ENCODE data around the gene U2SURP. TPM values are rescaled to one million over a fixed set of nuclear protein-coding genes. Genes with fewer than 3 reads are reported as not detected.

The U2SURP gene
- 100 to 1,000 TPM; 146 to 148 TPM for total RNA-seq
- 121 TPM for polyA plus RNA-seq

GRCh38 chr3:143001369-143002082 lies at the start of gene U2SURP:
U2SURP (plus strand) TSS chr3:143001570; CDS start chr3:143001629, 59 bp downstream.
- Mint-ChIP-seq H3K4me3 (peak within 1 kb of the TSS; percentile 93 to 100 (median 99)), H3K9me3 (no peaks in the 10 kb centered on the region), H3K36me3 (peaks cover 0 to 18% (median 0%) of the 10 kb centered on the region in 3 donors), H3K27me3 (peaks cover 2 to 10% of the 10 kb centered on the region in 2 donors), H3K27ac (peak within 1 kb of the TSS; percentile 92 to 100 (median 100)), H3K4me1 (peaks cover 44 to 55% (median 52%) of the 10 kb centered on the region in 3 donors)
- POLR2A ChIA-PET, result interaction anchor here (0.6 to 2.4 kb wide), 7 partner anchors 11 to 971 kb away, joined by 3 to 24 read pairs (median 6); partner anchors contain the start of genes ATR, DIPK2A and TRPC1
- no peaks in the 10 kb centered on the region for H3K27me3 ChIP-seq (ENCODE audit: insufficient read depth, low read length, poor library complexity, severe bottlenecking)
- H3K4me1 ChIP-seq (ENCODE audit: insufficient read depth, low read length), result peaks cover 39% of the 10 kb centered on the region
- no peaks in the 10 kb centered on the region for H3K9me3 ChIP-seq (ENCODE audit: low read length)
- H3K4me3 ChIP-seq (ENCODE audit: low read length), result peak within 1 kb of the TSS; percentile 99
- H3K36me3 ChIP-seq (ENCODE audit: insufficient read depth, low read length), result no peaks in the 10 kb centered on the region
- peak; percentile 87 to 95 (median 89) for DNase-seq
- CTCF ChIA-PET, result interaction anchor here (0.7 to 2.3 kb wide), 9 partner anchors 9 to 1263 kb away, joined by 3 to 11 read pairs (median 4); partner anchors contain the start of genes ATR, RNF7 and TRPC1
- peak within 1 kb of the TSS; percentile 95 for H3K27ac ChIP-seq (ENCODE audit: low read depth, low read length)

GRCh38 chr3:142951794-142952193 lies 49.6 kb upstream of the U2SURP start:
- no peak overlapping the region for H3K4me3 ChIP-seq (ENCODE audit: low read length)
- no peaks in the 10 kb centered on the region for H3K36me3 ChIP-seq (ENCODE audit: insufficient read depth, low read length)
- ChIA-PET POLR2A (no interaction called here), CTCF (no interaction called here)
- DNase-seq, result no peak
- Mint-ChIP-seq H3K27me3 (peaks cover 17 to 68% of the 10 kb centered on the region in 2 donors), H3K4me3 (no peak overlapping the region), H3K4me1 (peaks cover 3 to 7% (median 5%) of the 10 kb centered on the region in 3 donors), H3K9me3 (no peaks in the 10 kb centered on the region), H3K27ac (no peak overlapping the region), H3K36me3 (no peaks in the 10 kb centered on the region)
- no peaks in the 10 kb centered on the region for H3K9me3 ChIP-seq (ENCODE audit: low read length)
- no peak overlapping the region for H3K27ac ChIP-seq (ENCODE audit: low read depth, low read length)
- peaks cover 4% of the 10 kb centered on the region for H3K27me3 ChIP-seq (ENCODE audit: insufficient read depth, low read length, poor library complexity, severe bottlenecking)
- H3K4me1 ChIP-seq (ENCODE audit: insufficient read depth, low read length), result no peaks in the 10 kb centered on the region

DNA sequence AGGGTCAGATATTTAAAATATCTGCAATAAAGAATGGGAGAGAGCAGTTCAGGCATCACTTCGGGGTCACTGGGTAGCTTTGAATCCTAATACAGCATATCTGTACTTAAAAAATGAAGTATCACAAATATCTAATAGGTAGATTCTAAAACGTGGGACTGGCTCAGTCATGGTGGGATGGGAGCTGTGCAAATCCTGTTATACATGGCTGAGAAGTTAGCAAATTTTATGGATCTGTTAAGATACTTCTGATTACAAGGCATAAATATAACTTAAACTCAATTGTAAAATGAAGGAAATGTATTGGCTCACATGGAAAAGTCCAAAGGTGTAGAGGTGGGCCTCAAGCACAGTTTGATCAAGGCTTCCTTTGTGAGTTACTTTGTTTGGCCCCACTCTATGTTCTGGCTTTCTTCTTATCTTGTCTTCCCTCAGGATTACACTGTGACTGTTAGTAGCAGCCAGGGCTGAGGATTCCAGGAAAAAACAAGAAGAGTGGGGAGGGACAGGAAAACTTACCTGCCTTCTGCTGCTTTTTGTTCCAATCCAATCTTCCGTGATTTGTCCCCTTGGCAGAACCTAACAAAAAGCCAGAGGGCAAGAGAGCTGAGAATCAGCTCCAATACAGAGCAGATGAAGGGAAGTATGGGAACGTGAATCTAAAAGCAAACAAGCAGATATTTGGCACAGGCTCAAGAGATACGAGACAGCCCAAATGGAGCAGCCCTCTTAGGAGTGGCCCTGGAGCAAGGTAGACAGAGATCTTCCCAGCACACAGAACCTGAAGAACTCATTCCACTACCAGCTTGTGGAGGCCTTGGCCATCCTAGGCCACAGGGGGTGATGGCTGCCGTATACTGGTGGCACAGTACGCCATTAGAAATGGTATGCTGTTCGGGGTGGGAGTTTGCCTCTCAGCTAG lies 48.8 kb upstream of the U2SURP start:
- no peak overlapping the region for H3K27ac ChIP-seq (ENCODE audit: low read depth, low read length)
- no peaks in the 10 kb centered on the region for H3K36me3 Mint-ChIP-seq
- ChIA-PET POLR2A (no interaction called here), CTCF (no interaction called here)
- H3K9me3 Mint-ChIP-seq, result no peaks in the 10 kb centered on the region
- peak overlapping the region in 1 of 8 donors; percentile 12 for H3K27ac Mint-ChIP-seq
- H3K27me3 ChIP-seq (ENCODE audit: insufficient read depth, low read length, poor library complexity, severe bottlenecking), result peaks cover 4% of the 10 kb centered on the region
- H3K36me3 ChIP-seq (ENCODE audit: insufficient read depth, low read length), result no peaks in the 10 kb centered on the region
- no peak for DNase-seq
- H3K27me3 Mint-ChIP-seq, result peaks cover 12 to 68% of the 10 kb centered on the region in 2 donors
- H3K4me3 Mint-ChIP-seq, result no peak overlapping the region
- H3K4me3 ChIP-seq (ENCODE audit: low read length), result no peak overlapping the region
- no peaks in the 10 kb centered on the region for H3K9me3 ChIP-seq (ENCODE audit: low read length)
- H3K4me1 ChIP-seq (ENCODE audit: insufficient read depth, low read length), result no peaks in the 10 kb centered on the region
- peaks cover 0 to 3% (median 0%) of the 10 kb centered on the region in 3 donors for H3K4me1 Mint-ChIP-seq

GRCh38 chr3:142953443-142953842 lies 47.9 kb upstream of the U2SURP start:
- peaks cover 12 to 69% of the 10 kb centered on the region in 2 donors for H3K27me3 Mint-ChIP-seq
- ChIA-PET POLR2A (no interaction called here), CTCF (no interaction called here)
- Histone ChIP-seq H3K4me3 (ENCODE audit: low read length) (no peak overlapping the region), H3K36me3 (ENCODE audit: insufficient read depth, low read length) (no peaks in the 10 kb centered on the region), H3K9me3 (ENCODE audit: low read length) (no peaks in the 10 kb centered on the region), H3K27me3 (ENCODE audit: insufficient read depth, low read length, poor library complexity, severe bottlenecking) (peaks cover 4% of the 10 kb centered on the region), H3K4me1 (ENCODE audit: insufficient read depth, low read length) (no peaks in the 10 kb centered on the region), H3K27ac (ENCODE audit: low read depth, low read length) (no peak overlapping the region)
- no peak for DNase-seq
- no peak overlapping the region for H3K27ac Mint-ChIP-seq
- no peaks in the 10 kb centered on the region for H3K36me3 Mint-ChIP-seq
- H3K4me1 Mint-ChIP-seq, result peaks cover 0 to 3% (median 0%) of the 10 kb centered on the region in 3 donors
- no peaks in the 10 kb centered on the region for H3K9me3 Mint-ChIP-seq
- H3K4me3 Mint-ChIP-seq, result no peak overlapping the region

- Mint-ChIP-seq H3K9me3 (no peaks in the 10 kb centered on the region), H3K4me1 (peaks cover 8 to 13% (median 10%) of the 10 kb centered on the region in 3 donors), H3K27me3 (peaks cover 24 to 77% of the 10 kb centered on the region in 2 donors), H3K36me3 (no peaks in the 10 kb centered on the region), H3K27ac (no peak overlapping the region), H3K4me3 (no peak overlapping the region)
- H3K36me3 ChIP-seq (ENCODE audit: insufficient read depth, low read length), result no peaks in the 10 kb centered on the region
- DNase-seq, result no peak
- H3K27ac ChIP-seq (ENCODE audit: low read depth, low read length), result no peak overlapping the region
- no peaks in the 10 kb centered on the region for H3K9me3 ChIP-seq (ENCODE audit: low read length)
- POLR2A ChIA-PET, result no interaction called here
- H3K27me3 ChIP-seq (ENCODE audit: insufficient read depth, low read length, poor library complexity, severe bottlenecking), result peaks cover 5% of the 10 kb centered on the region
- H3K4me3 ChIP-seq (ENCODE audit: low read length), result no peak overlapping the region
- CTCF ChIA-PET, result no interaction called here
- no peaks in the 10 kb centered on the region for H3K4me1 ChIP-seq (ENCODE audit: insufficient read depth, low read length)
Measured at GRCh38 chr3:142958707-142959106, 42.7 kb upstream of the U2SURP start.

GRCh38 chr3:142960322-142960850 lies 41.0 kb upstream of the U2SURP start:
- no peak overlapping the region for H3K4me3 Mint-ChIP-seq
- Histone ChIP-seq H3K27me3 (ENCODE audit: insufficient read depth, low read length, poor library complexity, severe bottlenecking) (peaks cover 10% of the 10 kb centered on the region), H3K9me3 (ENCODE audit: low read length) (no peaks in the 10 kb centered on the region), H3K4me3 (ENCODE audit: low read length) (no peak overlapping the region), H3K4me1 (ENCODE audit: insufficient read depth, low read length) (no peaks in the 10 kb centered on the region), H3K36me3 (ENCODE audit: insufficient read depth, low read length) (no peaks in the 10 kb centered on the region), H3K27ac (ENCODE audit: low read depth, low read length) (no peak overlapping the region)
- POLR2A ChIA-PET, result no interaction called here
- peaks cover 31 to 81% of the 10 kb centered on the region in 2 donors for H3K27me3 Mint-ChIP-seq
- no peaks in the 10 kb centered on the region for H3K9me3 Mint-ChIP-seq
- CTCF ChIA-PET, result no interaction called here
- no peaks in the 10 kb centered on the region for H3K36me3 Mint-ChIP-seq
- H3K4me1 Mint-ChIP-seq, result peaks cover 12 to 20% (median 17%) of the 10 kb centered on the region in 3 donors
- no peak for DNase-seq
- no peak overlapping the region for H3K27ac Mint-ChIP-seq

DNA sequence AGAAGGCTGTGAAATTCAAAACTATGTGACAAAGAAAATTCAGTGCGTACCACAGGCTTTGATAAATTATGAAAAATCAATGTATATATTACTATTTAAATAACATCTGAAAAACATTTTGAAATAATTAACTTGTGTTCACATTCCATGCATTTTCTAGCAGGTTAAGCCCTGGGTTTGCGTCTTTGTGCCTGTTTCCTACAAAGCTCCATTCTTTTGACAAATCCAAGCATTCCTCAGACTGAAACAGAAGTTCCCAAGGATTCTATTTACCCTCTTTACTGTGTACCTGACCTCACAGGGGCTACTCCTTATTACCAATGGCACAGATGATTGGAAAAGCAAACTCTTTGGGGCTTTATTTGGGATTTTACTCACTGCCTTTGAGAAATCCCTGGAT lies 39.8 kb upstream of the U2SURP start:
- H3K4me1 Mint-ChIP-seq, result peaks cover 12 to 20% (median 17%) of the 10 kb centered on the region in 3 donors
- peak overlapping the region in 1 of 8 donors; percentile 24 for H3K27ac Mint-ChIP-seq
- DNase-seq, result no peak
- Histone ChIP-seq H3K27me3 (ENCODE audit: insufficient read depth, low read length, poor library complexity, severe bottlenecking) (peaks cover 10% of the 10 kb centered on the region), H3K36me3 (ENCODE audit: insufficient read depth, low read length) (no peaks in the 10 kb centered on the region), H3K9me3 (ENCODE audit: low read length) (no peaks in the 10 kb centered on the region), H3K4me1 (ENCODE audit: insufficient read depth, low read length) (no peaks in the 10 kb centered on the region), H3K27ac (ENCODE audit: low read depth, low read length) (no peak overlapping the region), H3K4me3 (ENCODE audit: low read length) (no peak overlapping the region)
- ChIA-PET POLR2A (no interaction called here), CTCF (no interaction called here)
- no peaks in the 10 kb centered on the region for H3K9me3 Mint-ChIP-seq
- H3K27me3 Mint-ChIP-seq, result peaks cover 37 to 85% of the 10 kb centered on the region in 2 donors
- H3K4me3 Mint-ChIP-seq, result peak overlapping the region in 5 of 7 donors; percentile 17 to 81 (median 62)
- H3K36me3 Mint-ChIP-seq, result no peaks in the 10 kb centered on the region

DNA sequence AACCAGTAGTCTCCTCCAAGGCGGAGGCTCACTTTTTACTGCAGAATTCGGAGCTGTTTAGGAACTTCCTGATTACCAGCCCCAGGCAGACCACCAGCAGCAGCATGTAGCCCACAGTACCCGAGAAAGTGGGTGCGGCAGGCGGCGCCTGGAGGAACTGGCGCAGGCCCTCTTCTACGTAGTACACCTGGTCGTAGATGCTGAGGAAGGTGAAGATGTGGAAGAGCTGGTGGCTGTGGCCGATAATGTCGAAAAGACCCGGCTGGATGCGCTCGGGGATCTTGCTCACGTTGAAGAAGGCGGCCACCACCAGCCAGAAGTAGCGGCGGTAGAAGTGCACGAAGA lies 39.2 kb upstream of the U2SURP start:
- Histone ChIP-seq H3K9me3 (ENCODE audit: low read length) (no peaks in the 10 kb centered on the region), H3K27ac (ENCODE audit: low read depth, low read length) (no peak overlapping the region), H3K36me3 (ENCODE audit: insufficient read depth, low read length) (no peaks in the 10 kb centered on the region), H3K4me3 (ENCODE audit: low read length) (no peak overlapping the region), H3K4me1 (ENCODE audit: insufficient read depth, low read length) (no peaks in the 10 kb centered on the region), H3K27me3 (ENCODE audit: insufficient read depth, low read length, poor library complexity, severe bottlenecking) (peaks cover 10% of the 10 kb centered on the region)
- no peak for DNase-seq
- peaks cover 40 to 85% of the 10 kb centered on the region in 2 donors for H3K27me3 Mint-ChIP-seq
- H3K4me1 Mint-ChIP-seq, result peaks cover 12 to 20% (median 17%) of the 10 kb centered on the region in 3 donors
- peak overlapping the region; percentile 43 to 81 (median 71) for H3K4me3 Mint-ChIP-seq
- ChIA-PET POLR2A (no interaction called here), CTCF (no interaction called here)
- no peaks in the 10 kb centered on the region for H3K36me3 Mint-ChIP-seq
- H3K9me3 Mint-ChIP-seq, result no peaks in the 10 kb centered on the region
- no peak overlapping the region for H3K27ac Mint-ChIP-seq

All from CD8-positive, alpha-beta memory T cell (primary cell).